ENCODE results near the gene NCKAP5. TPM values are rescaled to one million over a fixed set of nuclear protein-coding genes. Genes with fewer than 3 reads are reported as not detected.

The NCKAP5 gene
- total RNA-seq, 1 experiment from 2014 or later = not detected

GRCh38 chr2:132721938-132722337 lies 846.3 kb downstream of the NCKAP5 start:
- no peak overlapping the region for H3K27ac ChIP-seq
- H3K4me1 ChIP-seq (replicated peaks; ENCODE audit: insufficient read depth) = no peaks in the 10 kb centered on the region
- no peaks in the 10 kb centered on the region for H4K20me1 ChIP-seq (ENCODE audit: insufficient read depth)
- BruUV-seq (replicated peaks) = no TSS peak
- no peak for DNase-seq
- H3K4me2 ChIP-seq = no peak overlapping the region
- CTCF ChIA-PET = no interaction called here
- no peaks in the 10 kb centered on the region for H3K9me3 ChIP-seq (ENCODE audit: insufficient read depth, low read depth)
- H3K27me3 ChIP-seq (ENCODE audit: insufficient read depth, low read depth) = peaks cover 44% of the 10 kb centered on the region
- H3K4me3 ChIP-seq = no peak overlapping the region
- H2AFZ ChIP-seq = no peak overlapping the region
- intact Hi-C loops (cut with micrococcal nuclease; ENCODE audit: unreplicated experiment) = no loop called here
- no peaks in the 10 kb centered on the region for H3K36me3 ChIP-seq (ENCODE audit: low read depth)
- H3K9me2 ChIP-seq (ENCODE audit: insufficient read depth) = no peaks in the 10 kb centered on the region
- no peaks in the 10 kb centered on the region for H3K79me2 ChIP-seq (ENCODE audit: low read depth)
- POLR2A ChIA-PET (ENCODE audit: unreplicated experiment) = no interaction called here
- TF ChIP-seq, protein P1, sequence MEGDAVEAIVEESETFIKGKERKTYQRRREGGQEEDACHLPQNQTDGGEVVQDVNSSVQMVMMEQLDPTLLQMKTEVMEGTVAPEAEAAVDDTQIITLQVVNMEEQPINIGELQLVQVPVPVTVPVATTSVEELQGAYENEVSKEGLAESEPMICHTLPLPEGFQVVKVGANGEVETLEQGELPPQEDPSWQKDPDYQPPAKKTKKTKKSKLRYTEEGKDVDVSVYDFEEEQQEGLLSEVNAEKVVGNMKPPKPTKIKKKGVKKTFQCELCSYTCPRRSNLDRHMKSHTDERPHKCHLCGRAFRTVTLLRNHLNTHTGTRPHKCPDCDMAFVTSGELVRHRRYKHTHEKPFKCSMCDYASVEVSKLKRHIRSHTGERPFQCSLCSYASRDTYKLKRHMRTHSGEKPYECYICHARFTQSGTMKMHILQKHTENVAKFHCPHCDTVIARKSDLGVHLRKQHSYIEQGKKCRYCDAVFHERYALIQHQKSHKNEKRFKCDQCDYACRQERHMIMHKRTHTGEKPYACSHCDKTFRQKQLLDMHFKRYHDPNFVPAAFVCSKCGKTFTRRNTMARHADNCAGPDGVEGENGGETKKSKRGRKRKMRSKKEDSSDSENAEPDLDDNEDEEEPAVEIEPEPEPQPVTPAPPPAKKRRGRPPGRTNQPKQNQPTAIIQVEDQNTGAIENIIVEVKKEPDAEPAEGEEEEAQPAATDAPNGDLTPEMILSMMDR (conservative IDR thresholded peaks at IDR 0.05) = no peak
- no peak for TF ChIP-seq EZH2 (IDR thresholded peaks at IDR 0.05; ENCODE audit: low read depth)
- no peaks in the 10 kb centered on the region for H3F3A ChIP-seq (ENCODE audit: insufficient read depth, low read depth)

DNA sequence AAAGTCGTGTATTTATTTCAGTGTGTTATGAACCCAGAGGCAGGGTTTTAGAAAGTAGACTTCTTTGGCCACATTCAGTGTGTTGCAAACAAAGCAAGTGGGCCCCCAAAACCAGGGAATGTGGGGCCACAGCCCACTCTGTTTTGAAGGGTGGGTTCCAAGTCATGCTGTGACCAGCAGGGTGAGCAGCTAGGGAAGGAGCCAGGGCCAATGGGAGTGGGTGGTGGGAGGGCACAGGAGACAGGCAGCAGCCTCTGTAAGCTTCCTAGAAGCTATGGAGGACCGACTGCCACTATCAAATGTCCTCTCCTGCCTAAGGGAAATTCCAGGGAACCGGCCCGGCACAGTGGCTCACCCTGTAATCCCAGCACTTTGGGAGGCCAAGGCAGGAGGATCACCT lies 847.9 kb downstream of the NCKAP5 start:
- no peaks in the 10 kb centered on the region for H3K4me1 ChIP-seq (replicated peaks; ENCODE audit: insufficient read depth)
- BruUV-seq (replicated peaks) = no TSS peak
- ChIA-PET CTCF (no interaction called here), POLR2A (ENCODE audit: unreplicated experiment) (no interaction called here)
- DNase-seq = no peak
- H3F3A ChIP-seq (ENCODE audit: insufficient read depth, low read depth) = no peaks in the 10 kb centered on the region
- no peak overlapping the region for H3K27ac ChIP-seq
- no peaks in the 10 kb centered on the region for H3K9me2 ChIP-seq (ENCODE audit: insufficient read depth)
- peaks cover 29% of the 10 kb centered on the region for H3K27me3 ChIP-seq (ENCODE audit: insufficient read depth, low read depth)
- no peaks in the 10 kb centered on the region for H4K20me1 ChIP-seq (ENCODE audit: insufficient read depth)
- no peaks in the 10 kb centered on the region for H3K36me3 ChIP-seq (ENCODE audit: low read depth)
- no peaks in the 10 kb centered on the region for H3K79me2 ChIP-seq (ENCODE audit: low read depth)
- no peak overlapping the region for H3K4me2 ChIP-seq
- no peak overlapping the region for H3K4me3 ChIP-seq
- H2AFZ ChIP-seq = no peak overlapping the region
- H3K9me3 ChIP-seq (ENCODE audit: insufficient read depth, low read depth) = no peaks in the 10 kb centered on the region
- TF ChIP-seq, protein P1 (conservative IDR thresholded peaks at IDR 0.05) = no peak
- no peak for TF ChIP-seq EZH2 (IDR thresholded peaks at IDR 0.05; ENCODE audit: low read depth)
- intact Hi-C loops (cut with micrococcal nuclease; ENCODE audit: unreplicated experiment) = no loop called here

DNA sequence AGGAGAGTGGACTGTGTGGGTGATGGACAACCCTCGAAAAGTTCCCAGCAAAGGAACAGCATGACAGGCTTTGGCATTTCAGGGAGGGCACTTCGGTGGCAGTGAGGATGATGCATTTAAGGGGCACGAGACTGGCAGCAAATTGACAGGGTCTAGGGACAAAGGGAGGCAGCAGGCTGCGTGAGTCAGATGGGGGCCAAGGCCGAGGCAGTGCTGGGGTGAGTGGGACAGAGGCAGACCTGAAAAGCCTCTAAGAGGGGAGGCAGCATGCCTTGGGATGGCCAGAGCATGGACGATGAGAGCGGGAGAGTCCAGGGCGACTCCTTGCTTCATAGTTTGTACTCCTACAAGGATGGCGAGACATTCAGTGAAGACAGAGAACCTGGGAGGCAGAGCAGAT lies 848.8 kb downstream of the NCKAP5 start:
- no peaks in the 10 kb centered on the region for H3K9me2 ChIP-seq (ENCODE audit: insufficient read depth)
- intact Hi-C loops (cut with micrococcal nuclease; ENCODE audit: unreplicated experiment) = no loop called here
- BruUV-seq (replicated peaks) = no TSS peak

More for the DNA sequence above, 848.8 kb downstream of the NCKAP5 start:
- TF ChIP-seq, protein P1 (conservative IDR thresholded peaks at IDR 0.05) = no peak
- TF ChIP-seq EZH2 (IDR thresholded peaks at IDR 0.05; ENCODE audit: low read depth) = no peak
- ChIA-PET POLR2A (ENCODE audit: unreplicated experiment) (no interaction called here), CTCF (no interaction called here)
- Histone ChIP-seq H3K4me2 (no peak overlapping the region), H4K20me1 (ENCODE audit: insufficient read depth) (no peaks in the 10 kb centered on the region), H3K9me3 (ENCODE audit: insufficient read depth, low read depth) (no peaks in the 10 kb centered on the region), H3K4me3 (no peak overlapping the region), H3K27me3 (ENCODE audit: insufficient read depth, low read depth) (peaks cover 21% of the 10 kb centered on the region), H3K79me2 (ENCODE audit: low read depth) (no peaks in the 10 kb centered on the region), H3F3A (ENCODE audit: insufficient read depth, low read depth) (no peaks in the 10 kb centered on the region), H3K4me1 (replicated peaks; ENCODE audit: insufficient read depth) (no peaks in the 10 kb centered on the region), H3K27ac (no peak overlapping the region), H2AFZ (no peak overlapping the region), H3K36me3 (ENCODE audit: low read depth) (no peaks in the 10 kb centered on the region)
- no peak for DNase-seq
